Neural cell (in vitro differentiated cells): ENCODE data around the gene DPP6. TPM values are rescaled to one million over a fixed set of nuclear protein-coding genes. Genes with fewer than 3 reads are reported as not detected.

Source experiments
- H2AFZ ChIP-seq: fragments of 200-600, 300-800 bp; sonication (generic), shearing (Covaris generic); 2 replicates; pipeline ENCODE4 v1.6.0; 2014; ENCODE audit warnings: low read depth, mild to moderate bottlenecking, antibody characterized with exemption, low read length, moderate library complexity
- H3F3A ChIP-seq: fragments of 200-600 bp; shearing (Covaris generic); 2 replicates; pipeline ENCODE4 v1.6.1; 2016; ENCODE audit warnings: mild to moderate bottlenecking, moderate library complexity, mixed read lengths, antibody characterized with exemption, low read length; ENCODE audit not compliant: insufficient read depth, poor library complexity, severe bottlenecking
- H3K27ac ChIP-seq: fragments of 200-600, 300-800 bp; sonication (generic), shearing (Covaris generic); 2 replicates; pipeline ENCODE4 v1.5.1; 2014; ENCODE audit warnings: mild to moderate bottlenecking, low read length, moderate library complexity
- H3K27me3 ChIP-seq: fragments of 300-800, 200-600 bp; sonication (generic), shearing (Covaris generic); 2 replicates; pipeline ENCODE4 v1.6.0; 2014; ENCODE audit warnings: mild to moderate bottlenecking, low read depth, low read length, moderate library complexity; ENCODE audit not compliant: insufficient read depth
- H3K36me3 ChIP-seq: fragments of 300-800, 200-600 bp; sonication (generic), shearing (Covaris generic); 2 replicates; pipeline ENCODE4 v1.5.1; 2014; ENCODE audit warnings: mild to moderate bottlenecking, antibody characterized with exemption, low read length, moderate library complexity; ENCODE audit not compliant: insufficient read depth
- H3K4me2 ChIP-seq: fragments of 300-800, 200-600 bp; sonication (generic), shearing (Covaris generic); 2 replicates; pipeline ENCODE4 v1.6.0; 2014; ENCODE audit warnings: mild to moderate bottlenecking, low read length
- H3K4me3 ChIP-seq: fragments of 300-800, 200-600 bp; sonication (generic), shearing (Covaris generic); 2 replicates; pipeline ENCODE4 v1.5.1; 2014; ENCODE audit warnings: mild to moderate bottlenecking, low read length, moderate library complexity
- H3K79me2 ChIP-seq: fragments of 200-600 bp; shearing (Covaris generic); replicated peaks from 2 replicates; pipeline ENCODE4 v1.6.0; 2014; ENCODE audit warnings: mild to moderate bottlenecking, low read length, moderate library complexity; ENCODE audit not compliant: insufficient read depth
- H3K9ac ChIP-seq: fragments of 300-800, 200-600 bp; sonication (generic), shearing (Covaris generic); 2 replicates; pipeline ENCODE4 v1.6.1; 2016; ENCODE audit warnings: mild to moderate bottlenecking, low read length, mixed read lengths
- H3K9me2 ChIP-seq: fragments of 200-600 bp; shearing (Covaris generic); 2 replicates; pipeline ENCODE4 v1.6.1; 2016; ENCODE audit warnings: mild to moderate bottlenecking, low read length, mixed read lengths; ENCODE audit not compliant: insufficient read depth
- H3K9me3 ChIP-seq: fragments of 200-600, 300-800 bp; sonication (generic), shearing (Covaris generic); 2 replicates; pipeline ENCODE4 v1.6.1; 2016; ENCODE audit warnings: mild to moderate bottlenecking, mixed run types, low read length, moderate library complexity, mixed read lengths
- H4K20me1 ChIP-seq: fragments of 200-600 bp; shearing (Covaris generic); 2 replicates; pipeline ENCODE4 v1.6.1; 2016; ENCODE audit warnings: mild to moderate bottlenecking, mixed run types; ENCODE audit not compliant: insufficient read depth
- CTCF ChIP-seq: fragments of 450-650 bp; IDR thresholded peaks from 2 replicates; pipeline ENCODE4 v1.5.1; 2014; ENCODE audit warnings: antibody characterized with exemption, mild to moderate bottlenecking, moderate library complexity; ENCODE audit not compliant: poor library complexity, severe bottlenecking
- EP300 ChIP-seq: fragments of 450-650 bp; conservative IDR thresholded peaks from 2 replicates; pipeline ENCODE4 v1.6.1; 2014; ENCODE audit warnings: antibody characterized with exemption, mild to moderate bottlenecking, moderate library complexity; ENCODE audit not compliant: poor library complexity, severe bottlenecking
- EZH2 ChIP-seq: fragments of 200-600, 300-800 bp; shearing (Covaris generic), sonication (generic); IDR thresholded peaks from 2 replicates; pipeline ENCODE4 v1.6.1; 2014; ENCODE audit warnings: antibody characterized with exemption, low read length, borderline replicate concordance, mild to moderate bottlenecking; ENCODE audit not compliant: insufficient read depth, poor library complexity, severe bottlenecking
- MXI1 ChIP-seq: fragments of 450-650 bp; conservative IDR thresholded peaks from 2 replicates; pipeline ENCODE4 v1.6.1; 2014; ENCODE audit warnings: antibody characterized with exemption, mild to moderate bottlenecking; ENCODE audit not compliant: poor library complexity, severe bottlenecking
- POLR2AphosphoS5 ChIP-seq: IDR thresholded peaks from 2 replicates; pipeline ENCODE4 v1.6.1; 2012
- RAD21 ChIP-seq: fragments of 450-650 bp; conservative IDR thresholded peaks from 2 replicates; pipeline ENCODE4 v1.6.1; 2014; ENCODE audit warnings: antibody characterized with exemption, mild to moderate bottlenecking, moderate library complexity
- REST ChIP-seq: IDR thresholded peaks from 2 replicates; pipeline ENCODE4 v1.6.1; 2012; ENCODE audit warnings: borderline replicate concordance
- SMC3 ChIP-seq: fragments of 450-650 bp; conservative IDR thresholded peaks from 2 replicates; pipeline ENCODE4 v1.6.1; 2014; ENCODE audit warnings: antibody characterized with exemption, mild to moderate bottlenecking, moderate library complexity; ENCODE audit not compliant: poor library complexity
- TAF1 ChIP-seq: IDR thresholded peaks from 2 replicates; pipeline ENCODE4 v1.6.1; 2012; ENCODE audit warnings: low read depth
- polyA plus RNA-seq: library from polyadenylated mRNA; depleted of rRNA; stranded (reverse); fragments of >200 nt; gene quantifications from 2 replicates; pipeline ENCODE4 v1.2.3, GENCODE V29; 2014

The DPP6 gene
- polyA plus RNA-seq, 1 donor from 2014 or later: 20.4 TPM

- H2AFZ ChIP-seq: no peak overlapping the region
- H4K20me1 ChIP-seq: no peaks in the 10 kb centered on the region
- H3K9ac ChIP-seq: no peak overlapping the region
- H3K79me2 ChIP-seq: no peaks in the 10 kb centered on the region
- H3K36me3 ChIP-seq: no peaks in the 10 kb centered on the region
- TF ChIP-seq POLR2AphosphoS5 (peak; percentile 12), TAF1 (no peak), RAD21 (no peak)
- H3F3A ChIP-seq: no peaks in the 10 kb centered on the region
- H3K27ac ChIP-seq: peak overlapping the region; percentile 28
- H3K4me2 ChIP-seq: no peak overlapping the region
- no peaks in the 10 kb centered on the region for H3K9me2 ChIP-seq
- H3K9me3 ChIP-seq: no peaks in the 10 kb centered on the region
- H3K4me3 ChIP-seq: no peak overlapping the region
- no peaks in the 10 kb centered on the region for H3K27me3 ChIP-seq
Measured at GRCh38 chr7:154868921-154869320, 816.7 kb downstream of the DPP6 start.

GRCh38 chr7:154869436-154869835 is 817.2 kb downstream of the DPP6 start:
- no peak overlapping the region for H3K4me3 ChIP-seq
- H3K4me2 ChIP-seq: no peak overlapping the region
- H3K9me3 ChIP-seq: no peaks in the 10 kb centered on the region
- H3F3A ChIP-seq: no peaks in the 10 kb centered on the region
- H2AFZ ChIP-seq: no peak overlapping the region
- peak overlapping the region; percentile 28 for H3K27ac ChIP-seq
- no peaks in the 10 kb centered on the region for H3K79me2 ChIP-seq
- no peaks in the 10 kb centered on the region for H3K27me3 ChIP-seq
- H3K9ac ChIP-seq: no peak overlapping the region
- no peaks in the 10 kb centered on the region for H4K20me1 ChIP-seq
- no peaks in the 10 kb centered on the region for H3K9me2 ChIP-seq
- TF ChIP-seq TAF1: no peak
- no peak for TF ChIP-seq REST
- TF ChIP-seq MXI1: no peak
- no peak for TF ChIP-seq EP300
- no peak for TF ChIP-seq EZH2
- no peak for TF ChIP-seq POLR2AphosphoS5
- no peak for TF ChIP-seq RAD21
- no peak for TF ChIP-seq CTCF
- no peak for TF ChIP-seq SMC3
- no peaks in the 10 kb centered on the region for H3K36me3 ChIP-seq

- Histone ChIP-seq H3K27me3 (no peaks in the 10 kb centered on the region), H3K9ac (no peak overlapping the region), H3K36me3 (no peaks in the 10 kb centered on the region), H3K9me2 (no peaks in the 10 kb centered on the region), H3K4me3 (no peak overlapping the region), H3K27ac (no peak overlapping the region), H3K9me3 (no peaks in the 10 kb centered on the region), H3K4me2 (no peak overlapping the region), H2AFZ (no peak overlapping the region), H4K20me1 (no peaks in the 10 kb centered on the region), H3F3A (no peaks in the 10 kb centered on the region), H3K79me2 (no peaks in the 10 kb centered on the region)
- no peak for TF ChIP-seq SMC3
- TF ChIP-seq EP300: no peak
- TF ChIP-seq TAF1: no peak
- no peak for TF ChIP-seq EZH2
- TF ChIP-seq RAD21: no peak
- no peak for TF ChIP-seq POLR2AphosphoS5
- TF ChIP-seq REST: no peak
- no peak for TF ChIP-seq CTCF
- no peak for TF ChIP-seq MXI1
Measured at GRCh38 chr7:154871507-154871906, 819.3 kb downstream of the DPP6 start.
